ENCODE data around the gene GAN. TPM values are rescaled to one million over a fixed set of nuclear protein-coding genes. Genes with fewer than 3 reads are reported as not detected.

The GAN gene
- total RNA-seq, 3 donors from 2014 or later, result 15.5 to 23.2 (median 21.1) TPM

DNA sequence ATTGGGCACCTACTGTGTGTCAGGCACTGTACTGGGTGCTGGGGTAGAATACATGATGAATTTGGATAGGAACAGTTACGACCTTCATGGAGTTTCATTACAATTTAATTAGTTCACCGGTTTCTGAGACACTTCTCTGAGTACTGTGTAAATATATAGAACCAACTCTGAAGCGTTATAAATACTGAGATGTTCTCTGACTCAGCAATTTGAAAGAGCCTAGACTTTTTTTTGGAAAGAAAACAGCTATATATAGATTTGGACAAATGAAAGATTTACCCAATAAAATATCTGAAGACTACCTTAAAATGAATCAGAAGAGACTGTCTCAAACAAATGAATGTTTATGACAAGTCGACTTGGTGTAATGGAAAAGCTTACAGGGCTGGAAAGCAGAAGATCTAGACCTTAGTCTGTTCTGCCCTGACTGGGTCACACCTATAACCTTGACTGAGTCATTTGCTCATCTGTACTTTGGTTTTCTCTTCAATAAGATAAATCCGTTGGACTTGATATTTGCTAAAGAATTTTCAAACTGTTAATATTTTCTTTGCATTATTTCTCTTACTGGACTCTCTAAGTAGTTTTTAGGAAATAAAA is 4.6 kb upstream of the GAN start:
- Histone ChIP-seq H3K4me1 (ENCODE audit: low read depth) (peaks cover 15% of the 10 kb centered on the region), H3K36me3 (ENCODE audit: low read depth) (no peaks in the 10 kb centered on the region), H3K9me3 (no peaks in the 10 kb centered on the region), H3K4me3 (no peak overlapping the region)
- TF ChIP-seq, protein P1, sequence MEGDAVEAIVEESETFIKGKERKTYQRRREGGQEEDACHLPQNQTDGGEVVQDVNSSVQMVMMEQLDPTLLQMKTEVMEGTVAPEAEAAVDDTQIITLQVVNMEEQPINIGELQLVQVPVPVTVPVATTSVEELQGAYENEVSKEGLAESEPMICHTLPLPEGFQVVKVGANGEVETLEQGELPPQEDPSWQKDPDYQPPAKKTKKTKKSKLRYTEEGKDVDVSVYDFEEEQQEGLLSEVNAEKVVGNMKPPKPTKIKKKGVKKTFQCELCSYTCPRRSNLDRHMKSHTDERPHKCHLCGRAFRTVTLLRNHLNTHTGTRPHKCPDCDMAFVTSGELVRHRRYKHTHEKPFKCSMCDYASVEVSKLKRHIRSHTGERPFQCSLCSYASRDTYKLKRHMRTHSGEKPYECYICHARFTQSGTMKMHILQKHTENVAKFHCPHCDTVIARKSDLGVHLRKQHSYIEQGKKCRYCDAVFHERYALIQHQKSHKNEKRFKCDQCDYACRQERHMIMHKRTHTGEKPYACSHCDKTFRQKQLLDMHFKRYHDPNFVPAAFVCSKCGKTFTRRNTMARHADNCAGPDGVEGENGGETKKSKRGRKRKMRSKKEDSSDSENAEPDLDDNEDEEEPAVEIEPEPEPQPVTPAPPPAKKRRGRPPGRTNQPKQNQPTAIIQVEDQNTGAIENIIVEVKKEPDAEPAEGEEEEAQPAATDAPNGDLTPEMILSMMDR (IDR thresholded peaks at IDR 0.05), result no peak
- intact Hi-C loops (cut with DNase I, micrococcal nuclease), result no loop called here
- ATAC-seq (no peak), DNase-seq (no peak)

DNA sequence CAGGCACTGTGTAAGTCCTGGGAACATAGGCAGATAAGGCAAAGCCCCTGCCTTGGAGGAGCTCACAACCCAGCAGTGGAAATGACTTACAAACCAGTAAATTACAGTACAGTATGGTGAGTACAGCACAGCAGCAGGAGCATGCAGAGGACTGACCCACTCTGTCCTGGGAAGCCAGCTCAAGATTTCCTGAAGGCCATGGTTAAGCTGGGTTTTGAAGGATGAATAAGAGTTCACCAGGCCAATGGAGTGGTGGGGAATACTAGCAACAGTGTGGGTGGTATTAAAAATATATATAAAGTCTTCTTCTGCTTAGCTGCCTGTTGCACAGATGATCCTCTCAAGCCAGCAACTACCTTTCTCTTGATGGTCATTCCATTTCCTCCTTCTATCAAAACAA is 3.0 kb upstream of the GAN start:
- H3K4me1 ChIP-seq (ENCODE audit: low read depth), result peaks cover 15% of the 10 kb centered on the region
- H3K4me3 ChIP-seq, result no peak overlapping the region
- H3K9me3 ChIP-seq, result no peaks in the 10 kb centered on the region
- ATAC-seq, result no peak
- intact Hi-C loops (cut with DNase I, micrococcal nuclease), result no loop called here
- DNase-seq, result no peak
- H3K36me3 ChIP-seq (ENCODE audit: low read depth), result no peaks in the 10 kb centered on the region
- TF ChIP-seq, protein P1 (IDR thresholded peaks at IDR 0.05), result no peak

DNA sequence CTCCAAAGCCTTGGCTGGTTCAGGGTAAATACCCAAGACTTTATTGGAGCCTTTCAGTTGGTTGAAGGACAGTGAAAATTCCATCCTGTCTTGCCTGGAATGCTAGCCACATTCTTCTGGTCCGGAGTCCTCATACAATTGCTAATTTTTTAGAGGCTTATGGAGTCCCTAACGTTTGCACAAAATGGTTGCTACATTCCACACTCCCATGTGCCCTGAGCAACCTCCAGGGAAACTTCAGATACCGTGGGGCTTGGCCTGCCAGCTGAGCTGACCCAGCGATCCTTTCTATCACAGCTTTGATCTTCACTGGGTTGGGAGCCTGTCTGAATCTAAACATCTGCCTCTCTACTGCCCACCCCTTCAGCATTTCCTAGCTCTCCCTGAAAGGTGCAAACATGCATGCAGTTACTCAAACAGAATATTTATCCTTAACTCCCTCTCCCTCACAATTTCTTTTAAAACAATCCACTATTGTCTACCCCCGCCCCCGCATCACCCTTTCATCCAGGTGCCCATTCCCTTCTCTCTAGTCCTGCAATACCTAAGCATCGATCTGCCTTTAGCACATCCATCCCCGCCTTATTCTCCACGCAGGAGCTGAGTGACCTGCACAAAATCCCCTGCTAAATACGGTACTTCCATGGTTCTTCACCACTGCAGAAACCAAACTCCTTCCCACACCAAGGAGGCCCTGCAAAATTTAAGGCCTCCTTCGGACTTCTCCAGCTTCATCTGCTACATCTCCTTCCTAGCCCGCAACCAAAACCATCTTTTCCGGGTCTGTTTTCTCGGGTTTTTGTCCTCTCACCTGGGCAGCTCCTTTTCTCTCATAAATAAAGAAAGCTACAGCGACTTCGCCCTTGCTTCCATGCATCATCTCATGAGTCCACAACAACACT is 810 bp upstream of the GAN start:
- Histone ChIP-seq H3K9me3 (no peaks in the 10 kb centered on the region), H3K4me3 (peak overlapping the region; percentile 73), H3K36me3 (ENCODE audit: low read depth) (no peaks in the 10 kb centered on the region), H3K4me1 (ENCODE audit: low read depth) (peaks cover 15% of the 10 kb centered on the region)
- intact Hi-C loops (cut with DNase I, micrococcal nuclease), result no loop called here
- DNase-seq (no peak), ATAC-seq (no peak)
- TF ChIP-seq, protein P1 (IDR thresholded peaks at IDR 0.05), result no peak

DNA sequence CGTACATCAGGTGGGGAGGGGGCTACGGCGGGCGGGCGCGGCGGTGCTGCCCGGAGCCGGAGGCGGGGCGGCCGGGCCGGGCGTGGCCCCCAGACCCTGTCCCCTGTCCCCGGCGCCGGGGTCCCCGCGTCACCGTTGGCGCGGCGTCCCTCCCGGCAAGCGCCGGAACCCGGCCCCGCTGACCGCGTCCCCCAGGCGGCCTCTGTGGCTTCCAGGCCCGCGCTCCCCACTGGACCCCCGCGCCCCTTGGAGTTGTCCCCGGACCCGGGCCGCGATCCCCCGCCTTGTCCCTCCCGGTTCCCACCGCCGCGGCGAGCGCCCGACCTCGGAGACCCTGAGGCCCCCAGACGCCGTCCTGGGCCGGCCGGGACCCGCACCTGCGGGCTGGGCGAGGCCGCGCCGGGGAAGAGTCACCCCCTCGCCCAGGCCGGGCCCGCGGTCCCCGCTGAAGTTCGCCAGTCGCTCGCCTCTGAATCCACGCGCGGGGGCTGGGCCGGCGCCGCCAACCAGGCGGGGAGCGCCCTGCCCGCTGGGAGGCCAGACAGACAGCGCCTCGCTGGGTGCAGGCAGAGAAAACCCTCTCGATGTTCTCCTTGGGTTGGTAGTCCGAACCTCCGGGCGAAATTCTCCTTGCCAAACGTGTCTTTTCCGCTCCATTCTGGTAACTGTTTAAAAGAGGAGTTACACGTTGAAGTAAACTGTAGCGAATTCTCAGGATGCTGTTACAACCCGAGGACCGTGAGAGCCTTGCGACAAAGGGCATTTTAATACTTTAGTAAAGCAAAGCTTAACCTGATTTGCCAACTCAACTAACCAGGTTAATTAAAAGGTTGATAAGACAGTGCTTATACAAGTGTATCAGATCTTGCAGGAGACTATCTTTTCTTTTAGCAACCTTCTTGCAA is 761 bp downstream of the GAN start:
- peaks cover 12% of the 10 kb centered on the region for H3K4me1 ChIP-seq (ENCODE audit: low read depth)
- TF ChIP-seq, protein P1 (IDR thresholded peaks at IDR 0.05), result no peak
- DNase-seq, result peak; percentile 71 to 81 (median 75)
- no peaks in the 10 kb centered on the region for H3K36me3 ChIP-seq (ENCODE audit: low read depth)
- no peaks in the 10 kb centered on the region for H3K9me3 ChIP-seq
- peak overlapping the region; percentile 73 for H3K4me3 ChIP-seq
- peak; percentile 67 for ATAC-seq
- intact Hi-C loops (cut with DNase I, micrococcal nuclease), result no loop called here

DNA sequence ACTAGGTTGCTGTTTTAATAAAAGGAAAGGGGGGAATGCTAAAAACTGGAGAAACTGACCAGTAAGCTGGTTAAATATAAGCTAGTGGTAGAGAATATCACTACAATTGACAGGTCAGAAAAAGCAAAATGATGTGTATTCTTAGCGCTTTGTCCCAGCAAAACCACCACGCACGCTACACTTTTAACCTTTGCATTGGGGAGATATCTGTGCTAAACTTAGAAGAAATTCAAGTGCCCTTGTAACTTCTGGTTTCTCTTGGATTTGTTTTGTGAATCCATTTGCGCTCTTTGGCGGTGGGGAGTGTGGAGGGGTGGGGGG is 1.4 kb downstream of the GAN start:
- intact Hi-C loops (cut with DNase I, micrococcal nuclease), result no loop called here
- Histone ChIP-seq H3K4me3 (no peak overlapping the region), H3K36me3 (ENCODE audit: low read depth) (no peaks in the 10 kb centered on the region), H3K9me3 (no peaks in the 10 kb centered on the region), H3K4me1 (ENCODE audit: low read depth) (peaks cover 12% of the 10 kb centered on the region)
- TF ChIP-seq, protein P1 (IDR thresholded peaks at IDR 0.05), result no peak
- ATAC-seq (no peak), DNase-seq (no peak)
